ENCODE measurements around the gene HACD4. TPM values are rescaled to one million over a fixed set of nuclear protein-coding genes. Genes with fewer than 3 reads are reported as not detected.

Gene HACD4
- total and polyA plus RNA-seq, 8 donors: 6.3 to 12.2 (median 9.9) TPM

DNA sequence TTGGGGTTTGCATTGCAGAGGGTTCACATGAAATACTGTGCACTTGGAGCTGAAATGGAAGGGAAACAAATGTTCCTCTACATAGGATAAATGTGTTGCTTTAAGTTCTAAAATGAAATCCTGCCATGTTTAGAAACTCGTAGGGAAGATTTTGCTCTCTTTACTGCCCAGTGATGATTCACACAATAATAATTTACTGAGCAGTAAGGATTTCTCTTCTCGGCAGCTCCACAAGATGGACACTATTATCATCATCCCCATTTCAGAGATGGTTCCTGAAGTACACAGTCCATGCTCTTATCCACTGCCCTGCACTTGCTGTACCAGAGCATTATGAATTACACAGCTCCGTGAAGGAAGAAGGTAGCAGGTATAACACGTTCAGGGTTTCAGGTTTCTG is 4.1 kb downstream of the HACD4 start:
- TF ChIP-seq, protein P1, sequence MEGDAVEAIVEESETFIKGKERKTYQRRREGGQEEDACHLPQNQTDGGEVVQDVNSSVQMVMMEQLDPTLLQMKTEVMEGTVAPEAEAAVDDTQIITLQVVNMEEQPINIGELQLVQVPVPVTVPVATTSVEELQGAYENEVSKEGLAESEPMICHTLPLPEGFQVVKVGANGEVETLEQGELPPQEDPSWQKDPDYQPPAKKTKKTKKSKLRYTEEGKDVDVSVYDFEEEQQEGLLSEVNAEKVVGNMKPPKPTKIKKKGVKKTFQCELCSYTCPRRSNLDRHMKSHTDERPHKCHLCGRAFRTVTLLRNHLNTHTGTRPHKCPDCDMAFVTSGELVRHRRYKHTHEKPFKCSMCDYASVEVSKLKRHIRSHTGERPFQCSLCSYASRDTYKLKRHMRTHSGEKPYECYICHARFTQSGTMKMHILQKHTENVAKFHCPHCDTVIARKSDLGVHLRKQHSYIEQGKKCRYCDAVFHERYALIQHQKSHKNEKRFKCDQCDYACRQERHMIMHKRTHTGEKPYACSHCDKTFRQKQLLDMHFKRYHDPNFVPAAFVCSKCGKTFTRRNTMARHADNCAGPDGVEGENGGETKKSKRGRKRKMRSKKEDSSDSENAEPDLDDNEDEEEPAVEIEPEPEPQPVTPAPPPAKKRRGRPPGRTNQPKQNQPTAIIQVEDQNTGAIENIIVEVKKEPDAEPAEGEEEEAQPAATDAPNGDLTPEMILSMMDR (IDR thresholded peaks at IDR 0.05): no peak
- DNase-seq (no peak), ATAC-seq (no peak)
- H3K27ac ChIP-seq: no peak overlapping the region
- H3K4me1 ChIP-seq: peaks cover 11 to 56% of the 10 kb centered on the region in 2 donors
- no peak overlapping the region for H3K4me3 ChIP-seq
- intact Hi-C loops (cut with DNase I): no loop called here
- no peaks in the 10 kb centered on the region for H3K9me3 ChIP-seq
- no peaks in the 10 kb centered on the region for H3K27me3 ChIP-seq
- H3K36me3 ChIP-seq: no peaks in the 10 kb centered on the region

DNA sequence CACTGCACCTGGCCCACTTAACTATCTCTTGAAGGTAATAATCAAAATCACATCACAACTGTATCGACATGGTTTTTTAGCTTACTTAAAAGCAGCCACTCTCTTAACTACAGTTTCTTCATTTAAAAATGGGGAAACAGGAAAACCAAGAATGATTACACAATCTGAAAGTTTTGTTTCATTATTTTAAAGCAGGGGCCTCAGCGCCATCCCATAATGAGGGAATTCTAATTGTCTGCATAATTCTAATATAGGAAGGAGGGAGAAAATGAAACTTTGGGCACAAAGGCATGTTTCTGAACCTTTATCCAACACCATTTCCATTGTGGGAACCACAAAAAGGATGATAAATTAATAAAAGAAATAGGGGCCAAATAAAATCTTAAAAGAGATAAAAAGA is 7.6 kb downstream of the HACD4 start:
- TF ChIP-seq, protein P1 (IDR thresholded peaks at IDR 0.05): no peak
- intact Hi-C loops (cut with DNase I): no loop called here
- Histone ChIP-seq H3K4me1 (peaks cover 3 to 25% of the 10 kb centered on the region in 2 donors), H3K9me3 (no peaks in the 10 kb centered on the region), H3K36me3 (no peaks in the 10 kb centered on the region), H3K27ac (peak overlapping the region in 1 of 2 donors; percentile 66), H3K27me3 (no peaks in the 10 kb centered on the region), H3K4me3 (no peak overlapping the region)
- no peak for DNase-seq
- no peak for ATAC-seq

GRCh38 chr9:21018177-21018576 is 13.3 kb downstream of the HACD4 start:
- intact Hi-C loops (cut with DNase I): no loop called here
- Histone ChIP-seq H3K9me3 (no peaks in the 10 kb centered on the region), H3K27ac (no peak overlapping the region), H3K4me1 (peaks cover 0 to 1% of the 10 kb centered on the region in 2 donors), H3K36me3 (peaks cover 0 to 6% of the 10 kb centered on the region in 2 donors), H3K27me3 (no peaks in the 10 kb centered on the region), H3K4me3 (no peak overlapping the region)
- DNase-seq (no peak), ATAC-seq (no peak)
- TF ChIP-seq, protein P1 (IDR thresholded peaks at IDR 0.05): no peak

- intact Hi-C loops (cut with DNase I): no loop called here
- TF ChIP-seq, protein P1 (IDR thresholded peaks at IDR 0.05): no peak
- no peak overlapping the region for H3K4me3 ChIP-seq
- no peaks in the 10 kb centered on the region for H3K9me3 ChIP-seq
- H3K36me3 ChIP-seq: peaks cover 0 to 6% of the 10 kb centered on the region in 2 donors
- H3K27me3 ChIP-seq: no peaks in the 10 kb centered on the region
- DNase-seq (no peak), ATAC-seq (no peak)
- H3K27ac ChIP-seq: no peak overlapping the region
- no peaks in the 10 kb centered on the region for H3K4me1 ChIP-seq
Observed at GRCh38 chr9:21016701-21017491, 14.5 kb downstream of the HACD4 start.

DNA sequence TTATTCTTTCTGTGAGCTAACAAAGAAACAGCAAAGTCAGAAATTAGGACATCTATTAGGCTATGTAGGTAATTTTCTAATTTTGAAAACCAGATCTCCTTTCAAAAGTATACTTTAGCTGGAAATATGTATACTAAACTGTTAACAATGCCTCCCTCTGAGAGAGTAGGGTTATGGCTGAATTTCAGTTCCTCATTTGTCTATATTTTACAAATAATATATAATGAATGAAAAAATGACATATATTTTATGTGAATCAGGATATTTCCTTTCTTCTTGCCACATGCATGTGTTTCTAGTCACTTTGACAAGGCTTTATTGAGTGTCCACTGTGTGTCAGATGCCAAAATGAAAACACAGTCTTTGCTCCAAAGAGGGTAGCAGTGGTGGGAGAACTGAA is 15.4 kb downstream of the HACD4 start:
- Histone ChIP-seq H3K27me3 (no peaks in the 10 kb centered on the region), H3K27ac (no peak overlapping the region), H3K4me1 (no peaks in the 10 kb centered on the region), H3K4me3 (no peak overlapping the region), H3K36me3 (peaks cover 0 to 10% of the 10 kb centered on the region in 2 donors), H3K9me3 (no peaks in the 10 kb centered on the region)
- ATAC-seq: no peak
- DNase-seq: no peak
- TF ChIP-seq, protein P1 (IDR thresholded peaks at IDR 0.05): no peak
- intact Hi-C loops (cut with DNase I): no loop called here
